ENCODE results near the gene AJUBA. TPM values are rescaled to one million over a fixed set of nuclear protein-coding genes. Genes with fewer than 3 reads are reported as not detected.

Gene AJUBA
- total RNA-seq, 1 donor from 2014 or later: 146 TPM

DNA sequence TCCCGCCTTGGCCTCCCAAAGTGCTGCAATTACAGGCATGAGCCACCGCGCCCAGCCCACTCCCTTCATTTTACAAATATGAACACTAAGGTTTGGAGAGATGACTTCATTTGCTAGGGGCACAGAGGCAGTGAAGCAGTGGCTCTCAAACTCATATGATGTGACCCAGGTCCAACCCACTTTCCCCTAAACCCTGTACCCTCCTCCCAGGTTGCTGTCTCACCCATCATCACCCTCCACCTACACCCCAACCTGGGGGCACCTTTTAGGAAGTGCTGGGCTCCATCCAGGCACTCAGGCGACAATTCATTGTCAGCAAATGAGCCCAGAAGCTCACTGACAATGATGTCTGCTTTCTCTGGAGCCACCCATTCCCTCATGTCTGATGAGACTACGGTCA, 58.6 kb downstream of the AJUBA start:
- Mint-ChIP-seq H3K27me3 (ENCODE audit: low read depth, unreplicated experiment) (no peaks in the 10 kb centered on the region), H3K36me3 (ENCODE audit: low read depth, unreplicated experiment) (peaks cover 43% of the 10 kb centered on the region), H3K27ac (ENCODE audit: unreplicated experiment) (no peak overlapping the region), H3K4me1 (ENCODE audit: low read depth, unreplicated experiment) (peaks cover 19% of the 10 kb centered on the region), H3K4me3 (ENCODE audit: unreplicated experiment) (no peak overlapping the region), H3K9me3 (ENCODE audit: unreplicated experiment) (no peaks in the 10 kb centered on the region)
- DNase-seq (ENCODE audit: low read depth): no peak
- H2AFZ ChIP-seq (ENCODE audit: low read depth, low read length): no peak overlapping the region
- no peak overlapping the region for H3K4me2 ChIP-seq (ENCODE audit: low read length)
- H4K20me1 ChIP-seq (ENCODE audit: insufficient read depth, low read length): peaks cover 3% of the 10 kb centered on the region
- H3K4me1 ChIP-seq (ENCODE audit: insufficient read depth, low read length): peaks cover 10% of the 10 kb centered on the region
- H3K27me3 ChIP-seq (ENCODE audit: insufficient read depth, low read length): no peaks in the 10 kb centered on the region
- no peak overlapping the region for H3K27ac ChIP-seq (ENCODE audit: low read depth, low read length)
- no peak overlapping the region for H3K4me3 ChIP-seq (ENCODE audit: insufficient read depth, low read depth, low read length)
- H3K9ac ChIP-seq (ENCODE audit: low read length): no peak overlapping the region
- no peak for FAIRE-seq
- no peaks in the 10 kb centered on the region for H3K9me3 ChIP-seq (ENCODE audit: insufficient read depth, low read depth, low read length)
- TF ChIP-seq, protein P1, sequence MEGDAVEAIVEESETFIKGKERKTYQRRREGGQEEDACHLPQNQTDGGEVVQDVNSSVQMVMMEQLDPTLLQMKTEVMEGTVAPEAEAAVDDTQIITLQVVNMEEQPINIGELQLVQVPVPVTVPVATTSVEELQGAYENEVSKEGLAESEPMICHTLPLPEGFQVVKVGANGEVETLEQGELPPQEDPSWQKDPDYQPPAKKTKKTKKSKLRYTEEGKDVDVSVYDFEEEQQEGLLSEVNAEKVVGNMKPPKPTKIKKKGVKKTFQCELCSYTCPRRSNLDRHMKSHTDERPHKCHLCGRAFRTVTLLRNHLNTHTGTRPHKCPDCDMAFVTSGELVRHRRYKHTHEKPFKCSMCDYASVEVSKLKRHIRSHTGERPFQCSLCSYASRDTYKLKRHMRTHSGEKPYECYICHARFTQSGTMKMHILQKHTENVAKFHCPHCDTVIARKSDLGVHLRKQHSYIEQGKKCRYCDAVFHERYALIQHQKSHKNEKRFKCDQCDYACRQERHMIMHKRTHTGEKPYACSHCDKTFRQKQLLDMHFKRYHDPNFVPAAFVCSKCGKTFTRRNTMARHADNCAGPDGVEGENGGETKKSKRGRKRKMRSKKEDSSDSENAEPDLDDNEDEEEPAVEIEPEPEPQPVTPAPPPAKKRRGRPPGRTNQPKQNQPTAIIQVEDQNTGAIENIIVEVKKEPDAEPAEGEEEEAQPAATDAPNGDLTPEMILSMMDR (IDR thresholded peaks at IDR 0.05; ENCODE audit: insufficient read depth, low read depth, low read length): no peak
- no peak for TF ChIP-seq EZH2 (IDR thresholded peaks at IDR 0.05; ENCODE audit: insufficient read depth, low read length)
- peaks cover 49% of the 10 kb centered on the region for H3K36me3 ChIP-seq (ENCODE audit: insufficient read depth, low read length)
- peaks cover 26% of the 10 kb centered on the region for H3K79me2 ChIP-seq (ENCODE audit: insufficient read depth, low read length)

DNA sequence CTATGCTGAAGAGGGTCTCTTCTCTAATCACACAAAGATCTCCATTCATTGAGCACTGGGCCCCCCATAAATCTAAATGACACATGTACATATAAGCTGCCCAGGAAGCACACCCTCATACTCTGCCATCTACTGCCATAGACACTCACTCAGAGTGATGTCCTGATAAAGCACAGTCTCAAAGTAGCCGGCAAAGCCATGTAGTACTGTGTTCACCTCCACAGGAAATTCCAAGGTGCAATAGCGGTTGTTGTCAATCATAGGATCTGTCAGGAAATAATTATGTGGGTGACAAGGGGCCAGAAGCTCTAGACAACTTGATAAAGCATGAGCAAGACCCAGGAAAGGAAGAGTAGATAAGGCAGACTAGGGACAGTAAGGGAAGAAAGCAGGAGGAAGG, 60.1 kb downstream of the AJUBA start:
- no peak overlapping the region for H3K4me3 Mint-ChIP-seq (ENCODE audit: unreplicated experiment)

More for the DNA sequence above, 60.1 kb downstream of the AJUBA start:
- FAIRE-seq: no peak
- peaks cover 26% of the 10 kb centered on the region for H3K79me2 ChIP-seq (ENCODE audit: insufficient read depth, low read length)
- no peak overlapping the region for H3K27ac Mint-ChIP-seq (ENCODE audit: unreplicated experiment)
- H3K27me3 Mint-ChIP-seq (ENCODE audit: low read depth, unreplicated experiment): no peaks in the 10 kb centered on the region
- H3K4me2 ChIP-seq (ENCODE audit: low read length): no peak overlapping the region
- peaks cover 43% of the 10 kb centered on the region for H3K36me3 Mint-ChIP-seq (ENCODE audit: low read depth, unreplicated experiment)
- H3K27me3 ChIP-seq (ENCODE audit: insufficient read depth, low read length): no peaks in the 10 kb centered on the region
- no peak overlapping the region for H3K4me3 ChIP-seq (ENCODE audit: insufficient read depth, low read depth, low read length)
- peaks cover under 1% of the 10 kb centered on the region for H4K20me1 ChIP-seq (ENCODE audit: insufficient read depth, low read length)
- no peaks in the 10 kb centered on the region for H3K9me3 Mint-ChIP-seq (ENCODE audit: unreplicated experiment)
- H3K27ac ChIP-seq (ENCODE audit: low read depth, low read length): no peak overlapping the region
- TF ChIP-seq, protein P1 (IDR thresholded peaks at IDR 0.05; ENCODE audit: insufficient read depth, low read depth, low read length): no peak
- no peak for TF ChIP-seq EZH2 (IDR thresholded peaks at IDR 0.05; ENCODE audit: insufficient read depth, low read length)
- H3K36me3 ChIP-seq (ENCODE audit: insufficient read depth, low read length): peaks cover 49% of the 10 kb centered on the region
- H3K9ac ChIP-seq (ENCODE audit: low read length): no peak overlapping the region
- no peak for DNase-seq (ENCODE audit: low read depth)
- peaks cover 19% of the 10 kb centered on the region for H3K4me1 Mint-ChIP-seq (ENCODE audit: low read depth, unreplicated experiment)
- peaks cover 4% of the 10 kb centered on the region for H3K4me1 ChIP-seq (ENCODE audit: insufficient read depth, low read length)
- no peak overlapping the region for H2AFZ ChIP-seq (ENCODE audit: low read depth, low read length)
- H3K9me3 ChIP-seq (ENCODE audit: insufficient read depth, low read depth, low read length): no peaks in the 10 kb centered on the region

Other genes starting within 250 kb of the AJUBA start
- 81.2 and 82.8 TPM in 2 replicates for gene OXA1L, start 215.9 kb downstream of the AJUBA start, total RNA-seq
- 13.3 and 14.3 TPM in 2 replicates for gene SLC7A7, start 167.1 kb downstream of the AJUBA start, total RNA-seq
- 169 and 182 TPM in 2 replicates for gene MRPL52, start 152.7 kb downstream of the AJUBA start, total RNA-seq
- gene MMP14, start 146.0 kb downstream of the AJUBA start, total RNA-seq: 911 and 1,063 TPM in 2 replicates
- 142 and 157 TPM in 2 replicates for gene LRP10, start 110.8 kb downstream of the AJUBA start, total RNA-seq
- gene REM2, start 99.3 kb downstream of the AJUBA start, total RNA-seq: 0.48 and 0.79 TPM in 2 replicates
- 43.9 and 49.3 TPM in 2 replicates for gene RBM23, start 63.4 kb downstream of the AJUBA start, total RNA-seq
- 84.2 and 91.6 TPM in 2 replicates for gene PRMT5, start 53.2 kb downstream of the AJUBA start, total RNA-seq
- 6.6 and 10.4 TPM in 2 replicates for gene HAUS4, start 25.5 kb downstream of the AJUBA start, total RNA-seq
- gene C14orf93, start 27.6 kb upstream of the AJUBA start, total RNA-seq: 3.6 and 3.8 TPM in 2 replicates
- 232 and 239 TPM in 2 replicates for gene PSMB5, start 52.3 kb upstream of the AJUBA start, total RNA-seq
- not detected in 2 replicates for gene PSMB11, start 59.7 kb upstream of the AJUBA start, total RNA-seq
- gene CDH24, start 75.0 kb upstream of the AJUBA start, total RNA-seq: 17.4 and 22.2 TPM in 2 replicates
- gene ACIN1, start 112.6 kb upstream of the AJUBA start, total RNA-seq: 186 and 208 TPM in 2 replicates
- gene C14orf119, start 113.0 kb upstream of the AJUBA start, total RNA-seq: 79.5 and 83.9 TPM in 2 replicates
- not detected in 2 replicates for gene CIROP, start 122.4 kb upstream of the AJUBA start, total RNA-seq
- gene CEBPE, start 136.7 kb upstream of the AJUBA start, total RNA-seq: not detected in 2 replicates
- gene SLC7A8, start 201.1 kb upstream of the AJUBA start, total RNA-seq: 4.0 and 6.5 TPM in 2 replicates